Ovary (tissue), 9 donors: ENCODE results near the gene LILRA1. TPM values are rescaled to one million over a fixed set of nuclear protein-coding genes. Genes with fewer than 3 reads are reported as not detected.
"Not testable (repeated sequence)": the region's sequence is repeated elsewhere in the genome, so short reads cannot be mapped to it uniquely, and the experiment has no call there.

Source experiments
- DNase-seq, 5 donors: peaks; one replicate each; pipeline ENCODE4 v3.0.0-alpha.2; 2019 to 2020
- H3K27ac ChIP-seq, 2 donors: fragments of 200-600 bp; one replicate each; pipeline versions ENCODE4 v1.5.1 to v1.8.0; 2019 to 2022
- H3K27me3 ChIP-seq: fragments of 200-600 bp; one replicate; pipeline ENCODE4 v1.8.0; 2022
- H3K36me3 ChIP-seq: fragments of 200-600 bp; sonication (generic); one replicate; pipeline ENCODE4 v1.5.1; 2019
- H3K4me1 ChIP-seq: one replicate; pipeline ENCODE4 v1.8.1; 2013; ENCODE audit warnings: mild to moderate bottlenecking, moderate library complexity; ENCODE audit not compliant: insufficient read depth
- H3K4me3 ChIP-seq: fragments of 200-600 bp; sonication (generic); one replicate; pipeline ENCODE4 v1.5.1; 2017
- H3K9me3 ChIP-seq, 2 donors: fragments of 200-600 bp in 1 of 2; sonication (generic) in 1 of 2; one replicate each; pipeline versions ENCODE4 v1.5.1 to v1.8.1; 2013 to 2019; ENCODE audit warnings: mild to moderate bottlenecking in 1 of 2, moderate library complexity in 1 of 2
- CTCF ChIP-seq, 3 donors: fragments of 450-650 bp in 2 of 3; fragments of 200-600 bp in 1 of 3; IDR thresholded peaks; one replicate each; pipeline versions ENCODE4 v1.5.1 to v1.8.0; 2016 to 2022; ENCODE audit warnings: antibody characterized with exemption in 3 of 3, mild to moderate bottlenecking in 1 of 3
- EP300 ChIP-seq: sonication (generic); formaldehyde crosslinking; IDR thresholded peaks from one replicate; pipeline ENCODE4 v1.6.1; 2017; ENCODE audit warnings: antibody characterized with exemption
- POLR2A ChIP-seq: fragments of 450-650 bp; IDR thresholded peaks from one replicate; pipeline ENCODE4 v1.6.1; 2017; ENCODE audit warnings: antibody characterized with exemption, mild to moderate bottlenecking, moderate library complexity
- WGBS, 3 donors: extraction: QIAGEN DNeasy Blood & Tissue Kit in 1 of 3; methylation state at CpG; one replicate each; pipeline versions ENCODE4 v1.1.5 to v1.1.7; 2013 to 2017; 5-methylcytosine and 5-hydroxymethylcytosine counted together
- intact Hi-C, 4 donors: fragments of 100-400 bp; cut with DNase I; formaldehyde crosslinking; loops; one replicate each; pipeline versions ENCODE4 v1.11.0 to v1.15.1; 2022 to 2023
- polyA plus RNA-seq, 2 donors: library from polyadenylated mRNA; stranded (reverse); fragments of 200-250 nt in 1 of 2; fragments of 350-450 nt in 1 of 2; fragmentation: Illumina TruSeq in 1 of 2; extraction: RNeasy Lipid Tissue Mini Kit (QIAGEN cat#74804) in 1 of 2; gene quantifications; one replicate each; pipeline ENCODE4 v1.2.3, GENCODE V29; 2013 to 2014
- total RNA-seq, 7 donors: library from RNA; depleted of rRNA in 2 of 7; stranded (reverse); fragments of >200 nt in 2 of 7; fragmentation: NEBNext Ultra II Directional in 3 of 7; extraction: Animal tissue kit (Norgen Biotek cat#: 25700) in 3 of 7; gene quantifications; one replicate each; pipeline versions ENCODE4 v1.1.0 to v1.2.4, GENCODE V29; 2016 to 2023
- donor health status: DM: no; HTN: no; CAD: no; lungs with moderate emphysema.
- donor health status: DM: no; HTN: no; CAD: no.
- donor health status: Bipolar disorder and iron deficiency.
- donor health status: DM: yes; HTN: yes; CAD: no.
- donor health status: DM: no; HTN: no; CAD: no.
- donor health status: DM: yes; HTN: yes; CAD: no.

LILRA1 gene
- total and polyA plus RNA-seq, 9 donors = 0.15 to 3.1 (median 0.36) TPM

DNA sequence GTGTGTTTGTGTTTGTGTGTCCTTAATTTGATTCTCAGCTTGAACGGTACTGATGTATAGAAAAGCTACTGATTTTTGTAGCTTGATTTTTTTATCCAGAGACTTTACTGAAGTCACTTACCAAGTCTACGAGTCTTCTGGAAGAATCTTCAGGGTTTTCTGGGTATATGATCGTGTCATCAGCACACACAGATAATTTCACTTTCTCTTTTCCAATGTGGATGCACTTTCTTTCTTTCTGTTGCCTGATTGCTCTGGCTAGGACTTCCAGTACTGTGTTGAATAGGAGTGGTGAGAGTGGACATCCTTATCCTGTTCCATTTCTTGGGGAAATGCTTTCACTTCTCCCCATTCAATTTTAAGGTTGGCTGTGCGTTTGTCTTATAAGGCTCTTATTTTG, 29.0 kb downstream of the LILRA1 start:
- intact Hi-C loops = no loop called here
- Histone ChIP-seq H3K4me1 (no peaks in the 10 kb centered on the region), H3K9me3 (peaks cover 0 to 8% of the 10 kb centered on the region in 2 donors), H3K36me3 (no peaks in the 10 kb centered on the region), H3K27ac (no peak overlapping the region), H3K4me3 (no peak overlapping the region), H3K27me3 (no peaks in the 10 kb centered on the region)
- TF ChIP-seq POLR2A = no peak
- TF ChIP-seq CTCF (IDR thresholded peaks at IDR 0.05) = no peak
- no peak for DNase-seq
- WGBS, 3 donors = 53 to 64% (median 57%) methylated on average over 4 of the region's 4 CpGs

DNA sequence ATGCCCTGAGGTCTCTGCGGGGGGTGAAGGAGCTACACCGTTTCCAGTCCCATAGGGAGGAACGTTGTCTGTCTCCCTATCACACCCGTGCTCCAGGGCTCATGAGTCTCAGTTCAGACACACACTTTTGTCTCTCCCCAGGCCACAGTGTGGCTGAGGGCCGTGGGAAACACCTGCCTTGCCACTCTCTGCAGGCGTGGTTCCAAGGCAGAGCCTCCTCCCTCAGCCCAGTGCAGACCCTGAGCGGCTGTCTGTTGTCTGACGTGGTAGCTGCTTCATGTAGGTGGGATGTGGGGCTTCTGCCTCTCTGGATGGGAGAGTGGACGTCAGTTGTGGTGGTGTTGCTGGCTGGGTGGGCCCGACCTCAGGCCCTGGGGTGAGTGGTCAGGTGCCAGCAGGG, 30.8 kb downstream of the LILRA1 start:
- H3K36me3 ChIP-seq, H3K9me3 ChIP-seq, H3K4me3 ChIP-seq, H3K27ac ChIP-seq, intact Hi-C loops, H3K27me3 ChIP-seq, DNase-seq, H3K4me1 ChIP-seq: not testable (repeated sequence)
- 63 to 90% (median 68%) methylated on average over 3 to 10 of the region's 10 CpGs for WGBS, 3 donors

GRCh38 chr19:54624934-54625730, 31.7 kb downstream of the LILRA1 start:
- not testable (repeated sequence) for H3K27ac ChIP-seq

GRCh38 chr19:54626757-54627156, 33.3 kb downstream of the LILRA1 start:
- 63 to 78% (median 78%) methylated on average over 8 of the region's 8 CpGs for WGBS, 3 donors
- intact Hi-C loops = no loop called here
- Histone ChIP-seq H3K27ac (no peak overlapping the region), H3K27me3 (no peaks in the 10 kb centered on the region), H3K36me3 (no peaks in the 10 kb centered on the region), H3K4me1 (no peaks in the 10 kb centered on the region), H3K4me3 (no peak overlapping the region), H3K9me3 (peaks cover 0 to 8% of the 10 kb centered on the region in 2 donors)
- DNase-seq = no peak
- TF ChIP-seq CTCF (IDR thresholded peaks at IDR 0.05) = no peak
- no peak for TF ChIP-seq EP300
- TF ChIP-seq POLR2A = no peak

More at GRCh38 chr19:54624934-54625730, 31.7 kb downstream of the LILRA1 start:
- intact Hi-C loops, H3K4me3 ChIP-seq, H3K4me1 ChIP-seq, H3K27me3 ChIP-seq, H3K36me3 ChIP-seq, DNase-seq, H3K9me3 ChIP-seq: not testable (repeated sequence)
- WGBS, 3 donors = 70 to 82% (median 72%) methylated on average over 11 to 14 of the region's 15 CpGs

GRCh38 chr19:54627912-54628311, 34.5 kb downstream of the LILRA1 start:
- H3K36me3 ChIP-seq, H3K4me3 ChIP-seq, H3K4me1 ChIP-seq, H3K9me3 ChIP-seq, H3K27ac ChIP-seq, intact Hi-C loops, H3K27me3 ChIP-seq, DNase-seq: not testable (repeated sequence)
- WGBS, 3 donors = 49 to 65% (median 58%) methylated on average over 4 of the region's 4 CpGs

- WGBS, 3 donors = 68 to 77% (median 70%) methylated on average over 9 of the region's 9 CpGs
Measured at GRCh38 chr19:54630262-54630661, 36.8 kb downstream of the LILRA1 start, which contains the start of gene LILRB1. TSS of gene LILRB1 (plus strand) at chr19:54630484. CDS start at chr19:54631074, 590 bp downstream.

More at GRCh38 chr19:54630262-54630661, 36.8 kb downstream of the LILRA1 start, which contains the start of gene LILRB1:
- H3K9me3 ChIP-seq, DNase-seq, H3K36me3 ChIP-seq, H3K27me3 ChIP-seq, H3K4me1 ChIP-seq, H3K4me3 ChIP-seq, H3K27ac ChIP-seq: not testable (repeated sequence)
- intact Hi-C loops = loop anchor here in 1 of 4 donors (5.0 kb wide), 1 partner anchor 348 kb away; the partner anchor contains the start of gene LILRB2
